ENCODE measurements around the gene RAD21L1.

RAD21L1 gene

DNA sequence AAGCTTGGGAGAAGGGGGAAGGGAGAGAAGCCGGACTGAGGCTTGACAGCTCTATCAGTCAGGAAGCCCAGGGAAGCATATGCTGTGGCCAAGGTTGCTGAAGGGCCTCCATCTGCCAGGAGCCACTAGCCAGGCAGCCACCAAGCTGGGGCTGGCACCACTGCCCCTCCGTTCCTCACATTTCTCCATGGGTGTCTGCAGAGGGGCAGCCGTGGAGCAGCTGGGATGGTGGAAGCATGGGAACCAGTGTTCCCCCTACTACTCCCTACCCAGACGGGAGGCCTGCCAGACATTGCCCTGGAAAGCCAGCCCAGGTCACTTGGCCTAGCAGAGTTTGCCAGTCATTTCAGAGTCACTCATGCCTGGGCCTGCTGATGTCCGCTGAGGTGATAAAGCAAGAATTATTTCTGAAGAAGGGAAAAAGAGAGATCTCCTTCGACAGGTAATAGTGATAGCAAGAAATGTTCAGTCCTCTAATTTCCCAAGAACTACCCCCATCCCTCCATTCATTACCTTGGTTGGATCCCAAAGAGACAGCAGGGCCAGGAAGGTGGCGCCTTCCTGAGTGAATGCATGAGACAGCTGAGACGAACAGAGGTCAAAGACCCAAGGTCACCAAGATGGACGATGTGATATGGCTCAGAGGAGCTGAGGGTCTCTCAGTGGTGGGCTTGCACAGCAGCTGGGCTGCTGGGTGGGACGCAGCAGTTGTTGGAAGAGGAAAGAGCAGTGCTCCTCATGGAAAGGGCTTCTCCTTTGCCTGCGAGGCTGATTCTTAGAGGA, 62.1 kb downstream of the RAD21L1 start:
- DNase-seq (ENCODE audit: low read depth in 1 of 2, low spot score in 1 of 2) = no peak
- no peak for TF ChIP-seq JUND (IDR thresholded peaks at IDR 0.05; ENCODE audit: low read depth)
- in situ Hi-C loops (cut with HindIII; ENCODE audit: low pct_unique_long_range_greater_than_20kb, low sequenced_read_pairs) = no loop called here

- in situ Hi-C loops (cut with HindIII; ENCODE audit: low pct_unique_long_range_greater_than_20kb, low sequenced_read_pairs) = no loop called here
- no peak for TF ChIP-seq JUND (IDR thresholded peaks at IDR 0.05; ENCODE audit: low read depth)
- DNase-seq (ENCODE audit: low read depth in 1 of 2, low spot score in 1 of 2) = no peak
These were observed 65.4 kb downstream of the RAD21L1 start for GRCh38 chr20:1291191-1291741.

DNA sequence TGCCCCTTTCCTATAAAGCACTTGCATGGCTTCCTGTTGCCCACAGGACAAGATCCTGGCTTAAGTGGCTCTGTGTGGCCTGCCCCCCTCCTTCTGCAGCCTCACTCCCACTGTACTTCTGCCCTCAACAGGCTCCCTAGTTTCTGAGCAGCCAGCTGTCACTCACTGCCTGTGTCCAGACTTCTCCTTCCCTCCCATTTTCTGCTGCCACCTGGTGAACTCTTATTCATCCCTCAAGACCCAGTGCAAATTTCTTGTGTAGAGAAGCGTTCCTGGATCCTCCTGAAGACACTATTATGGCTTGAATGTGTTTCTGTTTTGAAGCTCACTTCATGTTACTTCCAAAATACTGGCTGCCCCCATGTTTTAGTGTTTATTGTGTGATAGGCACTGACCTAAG, 66.8 kb downstream of the RAD21L1 start:
- DNase-seq (ENCODE audit: low read depth in 1 of 2, low spot score in 1 of 2) = no peak
- no peak for TF ChIP-seq JUND (IDR thresholded peaks at IDR 0.05; ENCODE audit: low read depth)
- in situ Hi-C loops (cut with HindIII; ENCODE audit: low pct_unique_long_range_greater_than_20kb, low sequenced_read_pairs) = no loop called here

- in situ Hi-C loops (cut with HindIII; ENCODE audit: low pct_unique_long_range_greater_than_20kb, low sequenced_read_pairs) = no loop called here
- no peak for TF ChIP-seq JUND (IDR thresholded peaks at IDR 0.05; ENCODE audit: low read depth)
- no peak for DNase-seq (ENCODE audit: low read depth in 1 of 2, low spot score in 1 of 2)
These were observed 68.0 kb downstream of the RAD21L1 start for GRCh38 chr20:1293641-1294379.

- no peak for DNase-seq (ENCODE audit: low read depth in 1 of 2, low spot score in 1 of 2)
- TF ChIP-seq JUND (IDR thresholded peaks at IDR 0.05; ENCODE audit: low read depth) = no peak
- in situ Hi-C loops (cut with HindIII; ENCODE audit: low pct_unique_long_range_greater_than_20kb, low sequenced_read_pairs) = no loop called here
These were observed 68.7 kb downstream of the RAD21L1 start for GRCh38 chr20:1294497-1294896.

DNA sequence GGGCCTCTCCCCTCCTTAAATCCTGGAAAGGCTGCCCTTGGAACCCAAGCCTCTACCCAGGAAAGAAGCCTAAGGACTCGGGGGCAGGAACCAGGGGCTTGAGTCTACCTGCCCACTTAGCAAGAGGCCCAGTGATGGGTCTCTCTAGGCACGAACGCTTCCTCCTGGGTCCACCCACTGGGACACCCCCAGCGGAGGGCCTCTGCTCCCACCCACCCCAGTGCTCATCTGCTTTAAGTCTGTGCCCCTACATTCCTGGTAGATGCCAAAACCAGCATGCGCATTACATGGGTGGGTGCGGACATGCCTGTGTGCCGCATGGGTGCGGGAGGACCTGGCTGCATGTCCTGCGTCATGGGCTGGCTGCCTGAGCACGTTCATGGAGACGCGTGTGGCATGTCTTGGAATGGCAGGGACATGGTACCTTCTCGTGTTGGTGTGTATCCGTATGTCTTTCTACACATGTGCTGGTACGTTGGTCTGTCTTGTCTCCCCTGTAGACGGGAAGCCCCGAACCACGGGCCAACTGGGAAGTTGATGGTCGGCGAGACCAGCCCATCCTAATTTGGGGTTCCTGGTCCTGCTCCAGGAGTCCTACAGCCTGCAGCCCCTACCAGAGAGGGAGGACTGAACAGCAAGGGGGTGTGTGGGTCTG, 69.6 kb downstream of the RAD21L1 start:
- no peak for TF ChIP-seq JUND (IDR thresholded peaks at IDR 0.05; ENCODE audit: low read depth)
- DNase-seq (ENCODE audit: low read depth in 1 of 2, low spot score in 1 of 2) = no peak
- in situ Hi-C loops (cut with HindIII; ENCODE audit: low pct_unique_long_range_greater_than_20kb, low sequenced_read_pairs) = no loop called here

DNA sequence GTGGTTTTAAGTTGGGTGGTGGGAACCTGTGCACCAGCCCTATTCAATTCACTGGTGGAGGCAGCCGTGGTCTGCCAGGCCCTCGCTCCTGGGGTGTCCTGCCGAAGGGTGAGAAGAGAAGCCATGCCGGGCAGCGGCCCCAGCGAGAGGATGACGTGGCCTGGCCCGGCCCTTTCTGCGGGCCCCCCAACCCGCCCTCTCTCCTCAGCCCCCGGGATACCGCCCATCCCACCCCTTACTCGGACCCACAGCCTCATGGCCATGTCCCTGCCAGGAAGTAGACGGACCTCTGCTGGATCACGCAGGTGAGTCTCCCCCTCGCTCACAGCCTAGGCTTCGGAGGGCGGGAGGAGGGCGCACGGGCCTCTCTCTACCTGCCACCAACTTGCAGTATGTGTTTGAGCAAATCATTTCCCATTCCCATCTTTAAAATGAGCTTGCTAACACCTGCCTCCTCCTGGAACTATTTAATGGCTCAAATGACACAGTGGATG, 70.3 kb downstream of the RAD21L1 start:
- in situ Hi-C loops (cut with HindIII; ENCODE audit: low pct_unique_long_range_greater_than_20kb, low sequenced_read_pairs) = no loop called here
- TF ChIP-seq JUND (IDR thresholded peaks at IDR 0.05; ENCODE audit: low read depth) = no peak
- DNase-seq (ENCODE audit: low read depth in 1 of 2, low spot score in 1 of 2) = no peak

GRCh38 chr20:1296922-1297321, 71.1 kb downstream of the RAD21L1 start:
- in situ Hi-C loops (cut with HindIII; ENCODE audit: low pct_unique_long_range_greater_than_20kb, low sequenced_read_pairs) = no loop called here
- no peak for TF ChIP-seq JUND (IDR thresholded peaks at IDR 0.05; ENCODE audit: low read depth)
- DNase-seq (ENCODE audit: low read depth in 1 of 2, low spot score in 1 of 2) = no peak

GRCh38 chr20:1297486-1297885, 71.6 kb downstream of the RAD21L1 start:
- no peak for DNase-seq (ENCODE audit: low read depth in 1 of 2, low spot score in 1 of 2)
- no peak for TF ChIP-seq JUND (IDR thresholded peaks at IDR 0.05; ENCODE audit: low read depth)
- in situ Hi-C loops (cut with HindIII; ENCODE audit: low pct_unique_long_range_greater_than_20kb, low sequenced_read_pairs) = no loop called here

GRCh38 chr20:1298166-1298565, 72.3 kb downstream of the RAD21L1 start:
- in situ Hi-C loops (cut with HindIII; ENCODE audit: low pct_unique_long_range_greater_than_20kb, low sequenced_read_pairs) = no loop called here
- TF ChIP-seq JUND (IDR thresholded peaks at IDR 0.05; ENCODE audit: low read depth) = no peak
- no peak for DNase-seq (ENCODE audit: low read depth in 1 of 2, low spot score in 1 of 2)

- in situ Hi-C loops (cut with HindIII; ENCODE audit: low pct_unique_long_range_greater_than_20kb, low sequenced_read_pairs) = no loop called here
- no peak for TF ChIP-seq JUND (IDR thresholded peaks at IDR 0.05; ENCODE audit: low read depth)
- no peak for DNase-seq (ENCODE audit: low read depth in 1 of 2, low spot score in 1 of 2)
These were observed 73.2 kb downstream of the RAD21L1 start for GRCh38 chr20:1298888-1299511.

DNA sequence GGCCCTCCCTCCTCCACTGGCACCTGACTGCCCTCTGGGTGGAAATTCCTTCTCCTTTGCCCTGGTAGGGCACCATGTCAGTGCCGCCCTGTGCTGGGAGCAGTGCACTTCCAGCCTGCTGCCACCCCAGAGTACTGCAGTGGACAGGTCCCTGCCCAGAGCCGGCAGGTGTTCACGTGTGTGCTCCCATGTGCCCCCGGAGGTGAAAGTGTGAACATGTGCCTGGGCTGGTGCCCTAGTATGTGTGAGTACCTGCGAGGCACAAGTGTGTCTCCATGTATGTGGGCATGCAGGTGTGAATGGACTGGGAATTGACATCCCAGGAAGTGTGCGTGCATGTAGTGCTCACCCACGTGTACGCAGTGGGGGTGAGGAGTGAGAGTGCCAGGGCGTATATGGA, 73.7 kb downstream of the RAD21L1 start:
- DNase-seq (ENCODE audit: low read depth in 1 of 2, low spot score in 1 of 2) = peak; percentile 49 to 69
- in situ Hi-C loops (cut with HindIII; ENCODE audit: low pct_unique_long_range_greater_than_20kb, low sequenced_read_pairs) = no loop called here
- TF ChIP-seq JUND (IDR thresholded peaks at IDR 0.05; ENCODE audit: low read depth) = no peak

All from T47D (cell line).